ENCODE data around the gene PCGF5. TPM values are rescaled to one million over a fixed set of nuclear protein-coding genes. Genes with fewer than 3 reads are reported as not detected.

The PCGF5 gene
- total RNA-seq, 4 donors from 2014 or later = 26.3 to 94.1 (median 57.0) TPM

GRCh38 chr10:91307489-91307888, 87.0 kb downstream of the PCGF5 start:
- 74 to 80% methylated on average over 1 of the region's 1 CpG for WGBS, 2 donors (ENCODE audit: low coverage in 1 of 2)
- Histone ChIP-seq H3K4me3 (no peak overlapping the region), H3K36me3 (no peaks in the 10 kb centered on the region), H3K27ac (no peak overlapping the region), H3K27me3 (no peaks in the 10 kb centered on the region), H3K4me1 (no peaks in the 10 kb centered on the region), H3K9me3 (no peaks in the 10 kb centered on the region)
- no peak for TF ChIP-seq POLR2A (IDR thresholded peaks at IDR 0.05)
- no peak for TF ChIP-seq CTCF (IDR thresholded peaks at IDR 0.05)
- no peak for TF ChIP-seq POLR2AphosphoS5 (IDR thresholded peaks at IDR 0.05)
- TF ChIP-seq EP300 (IDR thresholded peaks at IDR 0.05; ENCODE audit: low read depth) = no peak
- no peak for DNase-seq
- intact Hi-C loops (cut with DNase I; ENCODE audit: low total_unique reads) (no loop called here), in situ Hi-C loops (cut with MboI; ENCODE audit: low pct_ligation_motif_present in 1 of 4, low pct_unique_long_range_greater_than_20kb in 1 of 4, low sequenced_read_pairs in 3 of 4) (loop anchor here in 1 of 4 donors (25.0 kb wide), 1 partner anchor 330 kb away; the partner anchor contains the start of gene PPP1R3C)

DNA sequence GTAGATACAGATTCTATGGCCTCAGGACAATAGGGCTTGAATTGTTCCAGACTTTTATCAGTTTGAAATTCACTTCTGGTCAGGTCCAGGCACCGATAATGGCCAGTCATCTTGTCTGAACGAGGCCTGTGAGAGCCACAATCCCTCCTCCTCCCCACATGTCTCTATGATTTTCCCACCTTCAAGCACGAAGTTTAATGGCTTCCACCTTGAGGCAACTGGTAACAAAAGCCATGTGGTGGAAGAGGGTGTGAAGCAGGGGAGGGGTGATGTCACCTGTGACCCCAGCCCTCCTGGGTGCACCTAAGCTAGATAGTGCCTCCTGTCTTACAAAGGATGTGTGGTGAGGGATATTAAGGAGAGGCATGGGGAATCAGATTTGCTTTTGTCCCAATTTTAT, 89.2 kb downstream of the PCGF5 start:
- intact Hi-C loops (cut with DNase I; ENCODE audit: low total_unique reads) = no loop called here
- WGBS, 2 donors (ENCODE audit: low coverage in 1 of 2) = 76 to 80% methylated on average over 2 to 3 of the region's 3 CpGs
- Histone ChIP-seq H3K9me3 (no peaks in the 10 kb centered on the region), H3K27me3 (no peaks in the 10 kb centered on the region), H3K4me1 (no peaks in the 10 kb centered on the region), H3K4me3 (no peak overlapping the region), H3K36me3 (no peaks in the 10 kb centered on the region), H3K27ac (no peak overlapping the region)
- no peak for DNase-seq
- no peak for TF ChIP-seq POLR2A (IDR thresholded peaks at IDR 0.05)
- no peak for TF ChIP-seq POLR2AphosphoS5 (IDR thresholded peaks at IDR 0.05)
- TF ChIP-seq CTCF (IDR thresholded peaks at IDR 0.05) = no peak
- no peak for TF ChIP-seq EP300 (IDR thresholded peaks at IDR 0.05; ENCODE audit: low read depth)
- in situ Hi-C loops (cut with MboI; ENCODE audit: low pct_ligation_motif_present in 1 of 4, low pct_unique_long_range_greater_than_20kb in 1 of 4, low sequenced_read_pairs in 3 of 4) = loop anchor here in 1 of 4 donors (25.0 kb wide), 1 partner anchor 328 kb away; the partner anchor contains the start of gene PPP1R3C

DNA sequence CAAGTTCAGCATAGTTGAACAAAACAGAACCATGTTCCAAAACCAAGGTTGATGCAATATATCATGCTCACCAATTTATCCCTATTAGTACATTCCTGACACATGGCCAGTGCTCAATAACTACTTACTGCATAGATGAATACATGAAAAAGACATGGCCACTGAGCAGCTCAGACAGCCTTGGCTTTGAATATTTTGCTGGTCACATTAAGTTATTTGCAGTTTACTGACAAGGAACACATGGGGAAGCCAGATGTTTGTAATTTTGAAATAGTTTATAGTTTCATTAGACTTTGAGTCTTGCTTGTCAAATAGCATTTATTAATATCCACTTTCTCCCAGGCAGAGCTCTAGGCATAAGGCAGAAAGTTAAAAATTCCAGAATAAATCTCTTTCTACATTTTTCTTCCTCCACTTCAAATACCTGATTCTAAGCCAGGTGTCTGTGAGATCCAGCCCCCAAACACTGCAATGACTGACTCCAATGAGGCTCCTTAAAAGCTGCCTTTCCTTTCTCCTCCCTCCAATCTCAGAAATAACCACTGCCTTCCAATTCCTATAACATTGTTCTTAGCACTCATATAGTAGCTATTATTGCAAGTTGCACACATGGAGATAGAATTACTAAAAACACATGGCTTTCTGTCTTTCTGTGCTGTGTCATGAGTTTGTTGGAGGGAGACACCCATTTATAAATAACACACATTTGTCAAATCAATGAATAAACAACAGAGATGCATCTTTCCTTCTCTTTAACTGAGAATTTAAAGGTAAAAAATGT, 91.3 kb downstream of the PCGF5 start:
- in situ Hi-C loops (cut with MboI; ENCODE audit: low pct_ligation_motif_present in 1 of 4, low pct_unique_long_range_greater_than_20kb in 1 of 4, low sequenced_read_pairs in 3 of 4) = loop anchor here in 1 of 4 donors (25.0 kb wide), 1 partner anchor 326 kb away; the partner anchor contains the start of gene PPP1R3C
- no peak for TF ChIP-seq CTCF (IDR thresholded peaks at IDR 0.05)
- no peak for TF ChIP-seq EP300 (IDR thresholded peaks at IDR 0.05; ENCODE audit: low read depth)
- no peak for TF ChIP-seq POLR2A (IDR thresholded peaks at IDR 0.05)
- no peak for TF ChIP-seq POLR2AphosphoS5 (IDR thresholded peaks at IDR 0.05)
- no peaks in the 10 kb centered on the region for H3K27me3 ChIP-seq

DNA sequence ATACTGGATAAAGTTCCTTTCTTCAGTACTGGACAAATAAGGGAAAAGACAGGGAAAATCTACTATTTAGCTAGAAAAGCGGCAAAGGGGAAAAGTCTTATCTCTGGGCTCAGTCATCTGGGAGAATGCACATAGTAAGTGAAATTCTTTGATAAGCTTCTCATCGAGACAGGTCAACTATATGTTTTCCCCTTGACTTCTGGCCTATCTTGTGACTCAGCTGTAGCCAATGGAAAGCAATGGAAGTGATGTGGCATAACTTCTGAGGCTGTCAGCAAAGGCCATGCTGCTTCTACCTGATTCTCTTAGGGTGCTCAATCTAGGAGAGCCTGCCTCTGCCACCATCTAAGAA, 91.9 kb downstream of the PCGF5 start:
- intact Hi-C loops (cut with DNase I; ENCODE audit: low total_unique reads) (no loop called here), in situ Hi-C loops (cut with MboI; ENCODE audit: low pct_ligation_motif_present in 1 of 4, low pct_unique_long_range_greater_than_20kb in 1 of 4, low sequenced_read_pairs in 3 of 4) (loop anchor here in 1 of 4 donors (25.0 kb wide), 1 partner anchor 325 kb away; the partner anchor contains the start of gene PPP1R3C)
- H3K27ac ChIP-seq = no peak overlapping the region
- H3K27me3 ChIP-seq = no peaks in the 10 kb centered on the region
- no peaks in the 10 kb centered on the region for H3K36me3 ChIP-seq
- no peaks in the 10 kb centered on the region for H3K9me3 ChIP-seq
- no peak for DNase-seq
- H3K4me3 ChIP-seq = no peak overlapping the region
- TF ChIP-seq POLR2A (IDR thresholded peaks at IDR 0.05) = no peak
- TF ChIP-seq POLR2AphosphoS5 (IDR thresholded peaks at IDR 0.05) = no peak
- no peak for TF ChIP-seq EP300 (IDR thresholded peaks at IDR 0.05; ENCODE audit: low read depth)
- no peak for TF ChIP-seq CTCF (IDR thresholded peaks at IDR 0.05)
- WGBS, 2 donors (ENCODE audit: low coverage in 1 of 2) = 66 to 79% methylated on average over 2 of the region's 2 CpGs
- H3K4me1 ChIP-seq = no peaks in the 10 kb centered on the region

More for the DNA sequence above, 91.3 kb downstream of the PCGF5 start:
- Histone ChIP-seq H3K4me1 (no peaks in the 10 kb centered on the region), H3K4me3 (no peak overlapping the region), H3K27ac (no peak overlapping the region), H3K36me3 (no peaks in the 10 kb centered on the region), H3K9me3 (no peaks in the 10 kb centered on the region)
- intact Hi-C loops (cut with DNase I; ENCODE audit: low total_unique reads) = no loop called here
- DNase-seq = no peak

Measured in transverse colon (tissue), 4 donors.